ENCODE data around the gene MYO10. TPM values are rescaled to one million over a fixed set of nuclear protein-coding genes. Genes with fewer than 3 reads are reported as not detected.
A peak's percentile ranks its signal among the peaks of the same experiment; 100 is the strongest.

MYO10 gene
- total and polyA plus RNA-seq, 2 experiments from 2014 or later: 8.2 to 9.3 TPM

- no peaks in the 10 kb centered on the region for H3K27me3 ChIP-seq
- TF ChIP-seq CTCF (IDR thresholded peaks at IDR 0.05; ENCODE audit: low read depth, low read length): no peak
- peaks cover 27% of the 10 kb centered on the region for H3K4me1 ChIP-seq (ENCODE audit: low read depth)
- H3K36me3 ChIP-seq: no peaks in the 10 kb centered on the region
- H3K9me3 ChIP-seq (ENCODE audit: low read depth): no peaks in the 10 kb centered on the region
- H3K4me3 ChIP-seq: no peak overlapping the region
- no peak overlapping the region for H3K27ac ChIP-seq
- no peak for DNase-seq (ENCODE audit: low read depth in 1 of 2, low spot score in 1 of 2)
Observed at GRCh38 chr5:16858151-16858550, 77.9 kb downstream of the MYO10 start.

GRCh38 chr5:16857635-16858034 is 78.5 kb downstream of the MYO10 start:
- Histone ChIP-seq H3K4me1 (ENCODE audit: low read depth) (peaks cover 27% of the 10 kb centered on the region), H3K4me3 (no peak overlapping the region), H3K27ac (no peak overlapping the region), H3K27me3 (no peaks in the 10 kb centered on the region), H3K9me3 (ENCODE audit: low read depth) (no peaks in the 10 kb centered on the region), H3K36me3 (no peaks in the 10 kb centered on the region)
- DNase-seq (ENCODE audit: low read depth in 1 of 2, low spot score in 1 of 2): no peak
- no peak for TF ChIP-seq CTCF (IDR thresholded peaks at IDR 0.05; ENCODE audit: low read depth, low read length)

- H3K27me3 ChIP-seq: no peaks in the 10 kb centered on the region
- TF ChIP-seq CTCF (IDR thresholded peaks at IDR 0.05; ENCODE audit: low read depth, low read length): no peak
- no peak overlapping the region for H3K4me3 ChIP-seq
- H3K27ac ChIP-seq: no peak overlapping the region
- no peaks in the 10 kb centered on the region for H3K9me3 ChIP-seq (ENCODE audit: low read depth)
- no peak for DNase-seq (ENCODE audit: low read depth in 1 of 2, low spot score in 1 of 2)
- H3K4me1 ChIP-seq (ENCODE audit: low read depth): peaks cover 27% of the 10 kb centered on the region
- H3K36me3 ChIP-seq: no peaks in the 10 kb centered on the region
Observed at GRCh38 chr5:16856531-16856930, 79.6 kb downstream of the MYO10 start.

- no peak for TF ChIP-seq CTCF (IDR thresholded peaks at IDR 0.05; ENCODE audit: low read depth, low read length)
- peaks cover 27% of the 10 kb centered on the region for H3K4me1 ChIP-seq (ENCODE audit: low read depth)
- DNase-seq (ENCODE audit: low read depth in 1 of 2, low spot score in 1 of 2): no peak
- no peak overlapping the region for H3K4me3 ChIP-seq
- H3K27me3 ChIP-seq: no peaks in the 10 kb centered on the region
- H3K9me3 ChIP-seq (ENCODE audit: low read depth): no peaks in the 10 kb centered on the region
- no peak overlapping the region for H3K27ac ChIP-seq
- no peaks in the 10 kb centered on the region for H3K36me3 ChIP-seq
Observed at GRCh38 chr5:16855898-16856297, 80.2 kb downstream of the MYO10 start.

GRCh38 chr5:16855485-16855884 is 80.6 kb downstream of the MYO10 start:
- TF ChIP-seq CTCF (IDR thresholded peaks at IDR 0.05; ENCODE audit: low read depth, low read length): no peak
- Histone ChIP-seq H3K27ac (no peak overlapping the region), H3K4me1 (ENCODE audit: low read depth) (peaks cover 22% of the 10 kb centered on the region), H3K36me3 (no peaks in the 10 kb centered on the region), H3K4me3 (no peak overlapping the region), H3K9me3 (ENCODE audit: low read depth) (no peaks in the 10 kb centered on the region), H3K27me3 (no peaks in the 10 kb centered on the region)
- peak; percentile 50 to 60 for DNase-seq (ENCODE audit: low read depth in 1 of 2, low spot score in 1 of 2)

- Histone ChIP-seq H3K9me3 (ENCODE audit: low read depth) (no peaks in the 10 kb centered on the region), H3K4me3 (no peak overlapping the region), H3K27me3 (no peaks in the 10 kb centered on the region), H3K27ac (no peak overlapping the region), H3K4me1 (ENCODE audit: low read depth) (peaks cover 15% of the 10 kb centered on the region), H3K36me3 (no peaks in the 10 kb centered on the region)
- peak in 1 of 2 donors; percentile 52 for DNase-seq (ENCODE audit: low read depth in 1 of 2, low spot score in 1 of 2)
- TF ChIP-seq CTCF (IDR thresholded peaks at IDR 0.05; ENCODE audit: low read depth, low read length): no peak
Observed at GRCh38 chr5:16854351-16854750, 81.7 kb downstream of the MYO10 start.

Measured in cardiac muscle cell (in vitro differentiated cells and primary cell).